ENCODE results near the gene RAB23.

- TF ChIP-seq CTCF (IDR thresholded peaks at IDR 0.05) (no peak; the same call in 1 of the 2 replicates), ZFX (IDR thresholded peaks at IDR 0.05; ENCODE audit: borderline replicate concordance) (no peak)
These were observed 46.2 kb upstream of the RAB23 start for GRCh38 chr6:57268294-57268640.
